Inferior parietal cortex (tissue), 1 donor: Measurements from ENCODE around the gene PTPRN2.

ENCODE experiments used
- DNase-seq: peaks from one replicate; pipeline ENCODE4 v3.0.0-alpha.2; 2016; ENCODE audit errors: extremely low spot score

PTPRN2 gene

GRCh38 chr7:158602905-158603772 is 15.5 kb upstream of the PTPRN2 start:
- no peak for DNase-seq

DNA sequence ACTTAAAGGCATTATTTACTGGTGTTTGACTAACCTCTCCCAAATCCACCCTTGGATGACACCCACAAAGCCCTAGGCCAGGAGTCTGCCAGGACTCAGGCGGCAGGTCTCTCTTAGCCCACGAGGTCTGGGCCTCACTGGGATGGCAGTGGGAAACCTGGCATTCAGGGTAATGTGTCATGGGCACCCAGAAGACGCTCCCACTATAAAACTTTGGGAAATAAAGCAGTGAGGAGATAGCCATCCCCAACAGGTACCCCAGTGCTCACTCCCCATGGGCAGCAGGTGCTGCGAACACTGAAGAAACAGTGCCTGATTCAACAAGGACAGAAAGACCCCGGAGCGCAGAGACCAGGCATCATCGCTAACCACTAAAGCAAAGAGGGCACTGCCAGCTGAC is 14.4 kb upstream of the PTPRN2 start:
- no peak for DNase-seq

GRCh38 chr7:158601090-158601489 is 13.5 kb upstream of the PTPRN2 start:
- DNase-seq: no peak

- DNase-seq: no peak
Measured at GRCh38 chr7:158596745-158597144, 9.1 kb upstream of the PTPRN2 start.

- no peak for DNase-seq
Measured at GRCh38 chr7:158596309-158596708, 8.7 kb upstream of the PTPRN2 start.

DNA sequence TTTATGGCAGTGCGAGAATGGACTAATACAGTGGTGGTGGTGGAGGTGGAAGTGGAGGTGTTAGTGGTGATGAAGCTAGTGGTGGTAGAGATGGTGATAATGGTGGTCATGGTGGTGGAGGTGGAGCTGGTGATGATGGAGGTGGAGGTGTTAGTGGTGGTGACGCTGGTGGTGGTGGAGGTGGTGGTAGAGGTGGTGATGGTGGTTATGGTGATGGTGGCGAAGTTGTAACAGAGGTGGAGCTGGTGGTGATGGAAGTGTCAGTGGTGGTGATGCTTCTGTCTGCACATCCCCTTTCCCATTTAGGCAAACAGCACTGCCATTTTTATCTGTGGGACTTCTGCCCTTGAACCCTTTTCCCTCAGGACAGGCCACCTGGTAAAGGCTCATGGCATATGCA is 7.4 kb upstream of the PTPRN2 start:
- DNase-seq: no peak

- DNase-seq: no peak
Measured at GRCh38 chr7:158592541-158592940, 4.9 kb upstream of the PTPRN2 start.

GRCh38 chr7:158591944-158592343 is 4.3 kb upstream of the PTPRN2 start:
- no peak for DNase-seq

DNA sequence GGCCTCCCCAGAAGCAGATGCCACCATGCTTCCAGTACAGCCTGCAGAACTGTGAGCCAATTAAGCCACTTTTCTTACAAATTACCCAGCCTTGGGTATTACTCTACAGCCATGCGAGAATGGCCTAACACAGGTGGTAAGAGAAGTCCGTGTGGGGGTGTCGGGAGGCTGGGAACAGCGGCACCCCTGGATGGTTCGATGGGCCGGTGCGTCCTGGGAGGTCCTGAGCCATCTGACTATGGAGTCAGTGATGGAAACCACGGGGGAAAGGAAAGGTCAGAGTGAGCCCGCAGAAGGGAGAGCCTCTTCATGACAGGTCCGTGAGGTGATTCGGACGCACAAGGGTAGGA is 2.5 kb upstream of the PTPRN2 start:
- no peak for DNase-seq

DNA sequence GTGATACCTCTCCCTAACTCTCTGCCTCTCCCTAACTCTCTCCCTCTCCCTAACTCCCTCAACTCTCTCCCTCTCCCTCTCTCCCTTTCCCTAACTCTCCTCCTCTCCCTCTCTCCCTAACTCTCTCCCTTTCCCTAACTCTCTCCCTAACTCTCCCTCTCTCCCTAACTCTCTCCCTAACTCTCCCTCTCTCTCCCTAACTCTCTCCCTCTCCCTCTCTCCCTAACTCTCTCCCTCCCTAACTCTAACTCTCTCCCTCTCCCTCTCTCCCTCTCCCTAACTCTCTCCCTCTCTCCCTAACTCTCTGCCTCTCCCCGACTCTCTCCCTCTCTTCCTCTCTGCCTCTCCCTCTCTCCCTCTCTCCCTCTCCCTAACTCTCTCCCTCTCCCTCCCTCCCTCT is 2.0 kb upstream of the PTPRN2 start:
- no peak for DNase-seq

GRCh38 chr7:158588878-158589442 is 1.3 kb upstream of the PTPRN2 start:
- no peak for DNase-seq

GRCh38 chr7:158588085-158588877 is 658 bp upstream of the PTPRN2 start:
- DNase-seq: no peak

DNA sequence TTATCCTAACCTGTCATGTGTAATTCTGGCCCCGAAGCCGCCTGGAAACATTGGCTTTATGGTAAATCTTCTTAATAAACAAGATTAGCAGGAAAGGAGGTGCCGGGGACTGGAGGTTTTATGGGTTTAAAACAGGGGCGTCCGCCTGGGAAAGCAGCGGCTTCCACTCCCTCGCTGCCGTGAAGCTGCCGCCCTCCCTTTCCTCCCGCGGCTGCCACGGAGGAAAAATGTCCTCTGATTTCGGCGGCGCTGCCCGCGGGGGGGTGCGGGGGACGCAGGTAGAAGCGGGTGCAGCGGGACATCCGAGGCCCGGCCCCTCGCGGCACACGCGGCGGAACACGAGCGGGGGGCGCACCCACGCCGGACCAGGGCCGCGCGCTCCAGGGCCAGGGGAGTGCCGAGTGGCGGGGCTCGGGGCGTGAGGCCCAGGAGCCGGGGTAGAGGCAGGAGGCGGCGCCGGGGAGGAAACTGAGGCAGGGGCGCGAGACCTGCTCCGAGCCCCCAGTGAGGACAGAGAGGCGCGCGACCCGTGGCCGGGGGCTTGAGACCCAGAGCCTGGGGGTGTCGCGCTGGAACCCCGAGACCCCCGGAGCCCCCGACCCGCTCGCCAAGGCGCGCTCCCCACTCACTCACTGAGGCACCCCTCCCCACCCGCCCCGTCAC is 993 bp downstream of the PTPRN2 start:
- DNase-seq: no peak

GRCh38 chr7:158585721-158586498 is 1.7 kb downstream of the PTPRN2 start:
- DNase-seq: no peak

DNA sequence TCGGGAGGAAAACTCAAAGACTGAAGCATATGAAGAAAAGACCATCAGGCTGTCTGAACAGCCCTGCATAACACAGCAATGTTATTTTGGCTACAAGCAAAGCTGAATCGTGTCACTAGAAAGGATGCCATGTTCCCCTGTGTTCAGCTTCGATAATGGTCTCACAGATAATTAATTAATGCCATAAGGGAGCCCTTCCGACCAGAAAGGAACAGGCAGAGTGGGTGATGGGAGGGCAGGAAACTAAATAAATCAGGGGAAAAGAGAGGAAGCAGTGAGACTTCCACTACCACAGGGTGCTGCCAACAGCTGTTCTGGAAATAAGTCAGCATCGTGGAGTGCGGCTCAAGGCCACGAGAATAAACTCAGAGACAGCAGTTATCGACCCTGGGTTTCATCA is 3.2 kb downstream of the PTPRN2 start:
- no peak for DNase-seq

GRCh38 chr7:158583810-158584209 is 3.8 kb downstream of the PTPRN2 start:
- DNase-seq: no peak

GRCh38 chr7:158583143-158583542 is 4.5 kb downstream of the PTPRN2 start:
- DNase-seq: no peak

- no peak for DNase-seq
Measured at GRCh38 chr7:158582089-158582456, 5.5 kb downstream of the PTPRN2 start.

DNA sequence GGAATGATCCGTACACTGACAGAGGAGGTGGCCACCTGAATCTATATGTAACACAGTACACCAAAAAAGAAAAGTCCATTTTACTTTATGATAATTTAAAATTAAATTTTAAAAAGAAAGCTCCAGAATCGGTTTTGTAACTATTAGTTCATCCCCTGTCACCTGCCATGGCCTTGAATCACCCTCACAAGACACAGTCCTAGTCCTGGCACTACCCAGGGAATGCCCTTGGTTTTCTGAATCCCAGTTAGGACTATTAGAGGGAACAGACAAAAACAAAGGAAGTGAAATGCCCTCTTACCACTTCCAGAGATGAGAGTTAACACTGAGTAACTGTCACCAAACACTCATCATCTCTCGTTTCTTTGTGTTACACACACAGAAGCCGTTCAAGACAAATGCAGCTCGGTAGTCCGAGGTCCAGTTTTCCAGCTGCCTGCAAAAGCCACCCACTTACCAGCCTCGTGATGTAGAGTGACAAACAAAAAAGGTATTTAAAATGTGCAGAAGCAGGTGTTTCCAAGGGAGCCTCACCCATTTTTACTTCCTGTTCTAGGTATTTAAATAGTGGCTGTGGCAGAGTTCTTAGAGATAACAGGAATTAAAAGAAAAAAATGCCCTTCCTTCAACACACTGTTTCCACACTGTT is 6.1 kb downstream of the PTPRN2 start:
- DNase-seq: no peak

- DNase-seq: no peak
Measured at GRCh38 chr7:158579662-158580646, 7.7 kb downstream of the PTPRN2 start.
